ENCODE data around the gene ANKRD53.
"Not testable (repeated sequence)": the region's sequence is repeated elsewhere in the genome, so short reads cannot be mapped to it uniquely, and the experiment has no call there.

ANKRD53 gene

GRCh38 chr2:71023553-71024243 lies 45.3 kb downstream of the ANKRD53 start:
- peak; percentile 42; the same call in 1 of the 2 replicates for TF ChIP-seq CTCF (IDR thresholded peaks at IDR 0.05; ENCODE audit: borderline replicate concordance, insufficient read depth, low read depth, low read length)
- H3K4me3 ChIP-seq (ENCODE audit: low read depth, low read length), result not testable (repeated sequence)
